Measurements from ENCODE around the gene SERINC3.
"Not testable (repeated sequence)": the region's sequence is repeated elsewhere in the genome, so short reads cannot be mapped to it uniquely, and the experiment has no call there.

The SERINC3 gene

DNA sequence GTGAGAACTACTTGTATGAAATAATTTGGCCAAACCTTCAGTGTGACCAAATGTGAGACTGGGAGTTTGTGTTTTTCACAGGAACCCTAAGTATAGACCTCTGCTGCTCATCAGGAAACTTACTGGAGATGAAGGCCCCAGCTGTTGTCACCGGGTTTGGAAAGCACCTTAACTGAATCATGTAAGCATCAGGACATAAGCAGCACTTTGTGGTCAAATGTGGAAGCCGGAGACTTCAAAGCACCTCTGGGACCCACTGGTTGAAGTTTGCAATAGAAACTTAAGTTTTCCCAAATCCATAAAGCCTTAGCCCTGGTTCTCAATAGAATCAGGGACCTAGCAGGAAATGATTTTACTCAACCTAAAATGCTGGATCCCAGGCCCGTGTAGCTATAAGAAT is 31.9 kb downstream of the SERINC3 start:
- no peak for DNase-seq

DNA sequence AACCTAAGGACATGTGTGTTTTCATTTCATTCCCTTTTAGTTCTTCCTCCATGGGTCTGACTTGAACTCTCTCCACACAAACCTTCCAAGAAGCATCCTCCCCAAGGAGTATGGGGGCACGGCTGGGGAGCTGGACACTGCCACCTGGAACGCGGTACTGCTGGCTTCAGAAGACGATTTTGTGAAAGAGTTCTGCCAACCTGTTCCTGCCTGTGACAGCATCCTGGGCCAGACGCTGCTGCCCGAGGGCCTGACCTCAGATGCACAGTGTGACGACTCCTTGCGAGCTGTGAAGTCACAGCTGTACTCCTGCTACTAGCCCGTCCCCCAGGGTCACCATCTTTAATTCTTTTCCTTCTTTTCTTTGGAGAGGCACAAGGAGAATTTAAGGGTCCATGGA is 32.6 kb downstream of the SERINC3 start:
- no peak for DNase-seq

DNA sequence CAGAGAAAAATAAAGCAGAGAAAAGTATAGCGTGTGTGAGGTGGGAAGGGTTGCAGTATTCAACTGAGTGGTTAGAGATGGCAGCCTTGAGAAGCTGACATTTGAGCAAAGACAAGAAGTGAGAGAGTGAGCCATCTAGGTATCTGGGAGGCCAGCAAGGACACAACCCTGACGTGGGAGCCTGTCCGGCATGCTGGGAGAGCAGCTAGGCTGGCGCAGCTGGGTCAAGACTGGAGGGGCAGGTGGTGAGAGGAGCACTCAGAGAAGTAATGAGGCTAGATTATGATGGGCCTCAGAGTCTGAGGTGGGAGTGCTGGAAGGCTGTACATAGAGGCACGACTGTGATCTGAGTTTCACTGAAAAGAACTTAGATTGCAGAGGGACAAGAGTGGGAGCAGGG is 33.3 kb downstream of the SERINC3 start:
- DNase-seq, result no peak

DNA sequence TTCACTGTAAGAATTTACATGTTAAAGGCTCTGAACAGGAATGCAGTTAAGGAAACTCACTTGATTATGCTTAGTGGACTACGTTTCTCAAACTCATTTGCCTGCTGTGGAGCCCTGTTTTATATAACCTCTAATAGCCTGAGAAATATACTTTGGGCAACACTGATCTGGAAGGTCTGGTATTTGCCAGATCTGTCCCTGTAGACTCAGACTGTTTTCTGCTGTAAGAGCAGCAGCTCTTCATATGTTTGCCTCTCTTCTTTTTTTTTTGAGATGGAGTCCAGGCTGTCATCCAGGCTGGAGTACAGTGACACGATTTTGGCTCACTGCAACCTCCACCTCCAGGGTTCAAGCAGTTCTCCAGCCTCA is 36.1 kb downstream of the SERINC3 start:
- no peak for DNase-seq

GRCh38 chr20:44485078-44485829 is 36.6 kb downstream of the SERINC3 start:
- no peak for DNase-seq

DNA sequence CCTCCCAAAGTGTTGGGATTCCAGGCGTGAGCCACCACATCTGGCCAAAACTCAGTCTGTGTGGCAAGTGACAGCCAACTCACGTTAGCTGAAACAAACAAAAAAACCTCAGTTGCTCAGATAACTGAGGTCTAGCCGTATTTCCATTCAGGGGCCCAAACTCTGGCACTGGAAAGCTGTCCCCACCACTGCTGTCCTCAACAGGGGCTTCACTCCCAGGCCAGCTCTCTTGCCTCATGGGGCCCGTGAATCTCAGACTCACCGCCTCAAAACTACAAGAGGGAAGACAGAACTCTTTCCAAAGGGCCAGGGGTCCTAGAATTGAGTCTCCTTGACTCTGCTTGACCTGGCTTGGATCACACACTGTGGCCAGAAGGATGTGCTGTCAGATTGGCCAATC is 38.8 kb downstream of the SERINC3 start:
- DNase-seq, result no peak

DNA sequence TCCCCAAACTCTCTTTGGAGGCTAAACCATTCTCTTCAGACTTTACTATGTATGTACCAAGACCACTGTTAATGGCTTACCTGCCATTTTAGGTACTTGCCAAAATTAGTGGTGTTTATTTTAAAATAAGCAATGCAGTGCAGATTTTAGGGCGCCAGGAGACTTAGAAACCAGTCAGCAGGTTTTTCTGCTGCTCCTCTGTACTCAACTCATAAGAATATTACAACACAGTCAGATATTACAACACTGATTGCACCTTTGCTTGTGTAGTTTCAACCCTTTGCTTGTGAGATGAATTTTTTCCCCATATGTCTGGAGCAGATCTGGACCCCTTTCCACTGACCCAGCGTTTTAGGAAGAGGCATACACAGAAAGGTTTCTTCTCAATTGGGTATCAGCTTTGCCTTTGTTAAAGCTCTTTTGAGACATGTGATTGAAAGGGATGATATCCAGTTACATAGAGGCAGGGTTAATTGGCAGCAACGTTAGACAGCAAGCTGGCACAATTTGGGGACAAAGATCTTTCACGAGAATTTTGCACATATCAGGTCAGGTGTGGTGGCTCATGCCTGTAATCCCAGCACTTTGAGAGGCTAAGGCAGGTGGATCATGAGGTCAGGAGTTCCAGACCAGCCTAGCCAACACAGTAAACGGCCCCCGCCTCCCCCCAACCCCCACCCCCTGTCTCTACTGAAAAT is 40.0 kb downstream of the SERINC3 start:
- no peak for DNase-seq

GRCh38 chr20:44480097-44480496 is 41.8 kb downstream of the SERINC3 start:
- no peak for DNase-seq

- no peak for DNase-seq
Measured at GRCh38 chr20:44479643-44480042, 42.2 kb downstream of the SERINC3 start.

DNA sequence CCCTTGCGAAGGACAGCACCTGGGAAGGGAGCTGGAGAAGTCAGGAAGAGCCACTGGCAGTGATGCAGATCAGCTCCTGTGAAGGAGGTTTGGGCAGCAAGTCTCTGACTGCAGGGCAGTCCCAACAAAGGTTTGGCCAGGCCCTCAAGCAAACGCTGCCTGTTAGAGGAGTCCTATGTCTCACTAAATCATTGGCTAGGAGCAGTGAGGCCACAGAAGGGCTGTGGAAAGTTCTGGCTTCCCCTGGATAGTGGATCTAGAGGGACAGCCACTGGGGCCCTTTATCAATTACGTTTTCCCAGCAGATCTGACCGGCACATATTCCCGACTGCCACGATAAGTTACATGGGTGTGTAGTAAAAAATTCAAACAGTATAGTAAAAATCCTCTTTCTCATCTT is 43.7 kb downstream of the SERINC3 start:
- no peak for DNase-seq

- no peak for DNase-seq
Measured at GRCh38 chr20:44477151-44477550, 44.7 kb downstream of the SERINC3 start.

- DNase-seq, result peak; percentile 89 to 94
Measured at GRCh38 chr20:44475694-44476560, 45.9 kb downstream of the SERINC3 start, which contains the start of gene TTPAL. TSS of gene TTPAL (plus strand) at chr20:44475874. CDS start at chr20:44480000, 4,126 bp downstream.

DNA sequence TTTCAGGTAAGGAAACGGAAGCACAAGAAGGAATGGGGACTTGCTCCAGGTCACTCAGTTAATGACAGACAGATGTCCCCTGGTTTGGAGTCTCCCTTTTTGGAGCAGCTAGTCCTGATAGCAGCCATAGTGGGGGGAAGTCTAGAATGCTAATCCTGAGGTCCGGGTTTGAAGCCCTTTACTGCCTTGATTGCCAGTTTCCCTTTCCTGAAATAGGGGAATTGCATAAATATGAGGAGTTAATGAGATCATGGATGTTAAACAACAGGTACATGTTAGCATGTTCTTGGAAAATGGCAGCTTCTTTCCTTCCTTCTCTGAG is 46.5 kb downstream of the SERINC3 start:
- peak in 1 of 2 experiments; percentile 44 for DNase-seq

GRCh38 chr20:44472283-44472682 is 49.6 kb downstream of the SERINC3 start:
- DNase-seq, result not testable (repeated sequence)

- no peak for DNase-seq
Measured at GRCh38 chr20:44471481-44471882, 50.4 kb downstream of the SERINC3 start.

DNA sequence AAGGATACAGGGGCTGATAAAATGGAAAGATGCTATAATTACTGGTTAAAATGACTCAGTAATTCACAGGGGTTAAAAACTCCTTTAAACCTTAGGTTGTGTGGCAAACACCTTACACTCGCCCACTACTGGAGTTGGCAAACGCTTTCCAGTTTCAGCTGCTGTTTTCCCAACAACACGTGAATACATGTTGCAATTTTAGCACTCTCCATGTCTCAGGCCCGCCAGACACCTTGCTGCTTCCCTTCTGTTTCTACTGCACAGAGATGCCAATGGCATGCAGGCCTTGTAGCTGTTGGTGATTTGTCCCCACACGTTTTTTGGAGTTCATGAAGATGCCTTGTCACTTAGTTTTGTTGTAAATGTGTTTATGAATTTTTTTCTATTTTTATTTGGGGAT is 51.5 kb downstream of the SERINC3 start:
- no peak for DNase-seq

DNA sequence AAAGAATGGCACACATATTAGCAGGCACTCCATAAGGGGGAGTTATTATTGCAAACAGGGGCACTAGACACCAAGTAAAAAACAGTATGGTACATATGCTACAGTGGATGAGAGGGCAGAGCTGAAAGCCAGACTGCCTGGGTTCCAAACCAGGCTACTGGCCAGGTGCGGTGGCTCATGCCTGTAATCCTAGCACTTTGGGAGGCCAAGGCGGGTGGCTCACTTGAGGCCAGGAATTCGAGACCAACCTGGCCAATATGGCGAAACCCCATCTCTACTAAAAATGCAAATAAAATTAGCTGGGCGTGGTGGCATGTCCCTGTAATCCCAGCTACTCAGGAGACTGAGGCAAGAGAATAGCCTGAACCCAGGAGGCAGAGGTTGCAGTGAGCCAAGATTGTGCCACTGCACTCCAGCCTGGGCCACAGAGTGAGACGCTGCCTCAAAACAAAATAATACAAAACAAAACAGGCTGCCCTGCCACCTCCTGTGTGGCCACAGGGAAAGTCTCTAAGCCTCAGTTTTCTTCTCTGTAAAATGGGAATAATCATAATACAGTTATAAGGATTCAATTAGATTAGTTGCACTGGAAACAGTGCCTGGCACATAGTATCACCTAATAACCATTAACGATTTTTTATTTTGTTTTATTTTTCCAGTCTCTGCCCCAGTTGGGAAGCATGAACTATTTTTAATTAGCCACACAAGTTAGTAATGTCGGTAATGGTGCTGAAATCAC is 53.7 kb downstream of the SERINC3 start:
- no peak for DNase-seq

DNA sequence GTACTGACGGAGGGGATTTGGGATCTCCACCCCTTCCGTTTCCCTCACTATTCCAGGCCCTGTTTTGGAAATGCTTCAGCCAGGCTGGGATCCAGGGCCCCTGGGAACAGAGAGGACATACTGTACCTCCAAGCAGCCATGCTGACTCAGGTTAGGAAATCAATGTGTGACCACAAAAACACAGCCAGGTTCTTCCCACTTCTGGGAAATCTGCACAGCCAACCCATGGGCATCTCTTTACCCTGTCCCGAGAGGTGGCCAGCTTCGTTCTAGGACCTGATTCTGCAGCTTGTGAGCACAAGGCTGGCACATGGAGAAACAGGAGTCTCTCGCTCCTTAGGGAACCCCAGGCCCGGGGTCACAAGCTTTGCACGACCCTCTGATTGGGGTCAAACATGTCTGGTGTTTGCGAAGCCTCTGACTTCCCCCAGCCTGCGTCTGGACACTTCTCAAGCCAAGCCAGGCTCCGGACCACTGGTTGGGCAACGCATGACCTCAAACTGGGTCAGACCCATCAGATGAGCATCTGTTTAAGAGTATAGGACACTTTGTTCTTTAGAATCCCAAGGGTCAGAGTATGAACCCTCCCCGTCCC is 54.5 kb downstream of the SERINC3 start:
- no peak for DNase-seq

- DNase-seq, result no peak
Measured at GRCh38 chr20:44465001-44465560, 56.8 kb downstream of the SERINC3 start.

GRCh38 chr20:44464514-44464913 is 57.4 kb downstream of the SERINC3 start:
- no peak for DNase-seq

DNA sequence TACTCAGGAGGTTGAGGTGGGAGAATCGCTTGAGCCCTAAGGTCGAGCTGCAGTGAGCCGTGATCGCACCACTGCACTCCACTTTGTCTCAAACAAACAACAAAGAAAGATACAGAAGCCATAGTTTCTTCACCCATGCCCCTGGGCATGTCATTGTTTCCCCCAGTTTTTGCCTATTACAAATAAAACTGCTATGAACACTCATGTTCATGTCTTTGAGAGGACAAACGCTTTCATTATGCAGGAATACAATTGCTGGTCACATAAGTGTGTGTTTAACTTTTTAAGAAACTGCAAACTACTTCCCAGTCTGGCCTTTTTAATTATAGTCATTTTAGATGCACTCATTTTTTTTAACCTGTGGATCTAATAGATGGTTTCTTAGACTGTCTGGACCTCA is 58.4 kb downstream of the SERINC3 start:
- DNase-seq, result no peak

DNA sequence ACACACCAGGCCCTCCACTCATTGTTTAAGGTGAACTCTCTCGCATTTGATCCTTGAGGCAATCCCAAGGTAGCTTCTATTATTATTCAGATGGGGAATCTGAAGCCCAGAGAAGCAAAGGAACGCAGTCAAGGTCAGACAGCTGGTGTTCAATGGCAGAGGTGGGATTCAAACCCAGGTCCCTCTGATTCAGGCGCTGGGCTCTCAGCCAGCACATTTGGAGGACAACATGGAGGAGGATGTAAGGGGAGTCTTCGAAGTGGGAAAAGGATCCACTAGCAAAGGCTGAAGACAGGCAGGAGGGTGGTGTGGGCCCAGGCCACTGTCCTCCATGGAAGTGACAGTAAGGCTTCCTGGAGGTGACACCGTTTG is 60.1 kb downstream of the SERINC3 start:
- no peak for DNase-seq

Data from NCI-H2081 (cell line).